Activated naive CD8-positive, alpha-beta T cell treated with anti-CD3 and anti-CD28 coated beads for 36 hours (primary cell): Measurements from ENCODE around the gene FRYL. TPM values are rescaled to one million over a fixed set of nuclear protein-coding genes. Genes with fewer than 3 reads are reported as not detected.
"Not testable (repeated sequence)": the region's sequence is repeated elsewhere in the genome, so short reads cannot be mapped to it uniquely, and the experiment has no call there.

ENCODE experiments used
- DNase-seq: peaks from one replicate; pipeline ENCODE4 v3.0.0; 2021
- H3K27ac Mint-ChIP-seq: one replicate; pipeline ENCODE4 v1.8.0; 2022; ENCODE audit warnings: mild to moderate bottlenecking, moderate library complexity, mixed read lengths
- H3K27me3 Mint-ChIP-seq: one replicate; pipeline ENCODE4 v1.8.0; 2022; ENCODE audit warnings: mild to moderate bottlenecking, mixed read lengths
- H3K36me3 Mint-ChIP-seq: one replicate; pipeline ENCODE4 v1.8.0; 2021; ENCODE audit warnings: mild to moderate bottlenecking, mixed read lengths
- H3K4me1 Mint-ChIP-seq: one replicate; pipeline ENCODE4 v1.8.0; 2021; ENCODE audit warnings: mixed read lengths
- H3K4me3 Mint-ChIP-seq: one replicate; pipeline ENCODE4 v1.8.0; 2022; ENCODE audit warnings: mild to moderate bottlenecking, moderate library complexity, mixed read lengths
- H3K9me3 Mint-ChIP-seq: one replicate; pipeline ENCODE4 v1.8.0; 2022; ENCODE audit warnings: mixed read lengths
- total RNA-seq, 2 experiments: library from RNA; stranded (reverse); gene quantifications; one replicate each; pipeline ENCODE4 v1.2.3, GENCODE V29; 2021

Gene FRYL
- total RNA-seq, 2 experiments from 2014 or later = 54.0 to 63.8 TPM

DNA sequence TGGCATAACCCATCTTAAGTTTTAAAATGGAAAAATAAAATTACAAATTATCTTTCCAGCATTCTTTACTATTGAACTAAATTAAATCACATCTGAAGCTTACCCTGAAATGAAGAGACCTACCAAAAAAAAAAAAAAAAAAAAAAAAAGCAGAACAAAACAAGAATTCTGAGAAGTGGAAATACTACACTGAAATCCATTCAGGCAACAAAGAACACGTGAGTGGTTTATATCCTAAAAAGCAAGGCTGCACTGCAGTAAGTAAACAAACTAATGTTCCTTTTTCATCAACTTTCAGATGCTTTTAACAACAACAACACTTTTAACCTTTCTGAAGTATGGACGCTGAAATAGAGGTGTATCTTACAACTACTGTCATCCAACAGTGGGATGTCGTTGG lies 7.5 kb downstream of the FRYL start:
- Mint-ChIP-seq H3K9me3 (peaks cover 2% of the 10 kb centered on the region), H3K27ac (no peak overlapping the region), H3K4me1 (peaks cover 61% of the 10 kb centered on the region), H3K27me3 (no peaks in the 10 kb centered on the region), H3K36me3 (peaks cover 29% of the 10 kb centered on the region), H3K4me3 (no peak overlapping the region)
- no peak for DNase-seq

DNA sequence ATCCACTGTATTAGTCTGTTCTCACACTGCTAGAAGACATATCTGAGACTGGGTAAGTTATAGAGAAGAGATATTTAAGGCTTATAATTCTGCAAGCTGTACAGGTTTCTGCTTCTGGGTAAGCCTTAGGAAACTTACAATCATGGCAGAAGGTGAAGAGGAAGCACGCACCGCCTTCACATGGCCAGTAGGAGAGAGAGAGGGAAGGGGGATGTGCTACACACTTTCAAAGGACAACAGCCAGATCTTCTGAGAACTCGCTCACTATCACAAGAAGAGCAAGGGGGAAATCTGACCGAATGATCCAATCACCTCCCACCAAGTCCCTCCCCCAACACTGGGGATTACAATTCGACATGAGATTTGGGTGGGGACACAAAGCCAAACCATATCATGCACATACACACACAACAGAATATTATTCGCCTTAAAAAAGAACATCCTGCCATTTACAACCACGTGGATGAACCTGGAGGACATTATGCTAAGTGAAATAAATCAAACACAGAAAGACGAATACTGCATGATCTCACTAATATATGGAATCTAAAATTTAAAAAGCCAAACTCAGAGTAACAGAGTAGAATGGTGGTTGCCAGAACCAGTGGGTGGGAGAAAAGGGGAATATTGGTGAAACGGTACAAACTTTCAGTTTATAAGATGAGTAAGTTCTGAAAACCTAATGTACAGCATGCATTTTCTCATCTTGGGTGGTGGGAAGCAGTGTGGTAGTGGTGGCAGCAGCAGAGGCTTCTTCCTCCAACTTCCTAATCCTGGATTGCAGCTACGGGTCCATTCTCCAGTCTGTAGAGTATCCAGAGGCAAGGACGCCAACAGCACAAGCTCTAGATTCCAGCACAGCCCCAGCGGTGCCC lies 12.8 kb downstream of the FRYL start:
- peaks cover 49% of the 10 kb centered on the region for H3K4me1 Mint-ChIP-seq

DNA sequence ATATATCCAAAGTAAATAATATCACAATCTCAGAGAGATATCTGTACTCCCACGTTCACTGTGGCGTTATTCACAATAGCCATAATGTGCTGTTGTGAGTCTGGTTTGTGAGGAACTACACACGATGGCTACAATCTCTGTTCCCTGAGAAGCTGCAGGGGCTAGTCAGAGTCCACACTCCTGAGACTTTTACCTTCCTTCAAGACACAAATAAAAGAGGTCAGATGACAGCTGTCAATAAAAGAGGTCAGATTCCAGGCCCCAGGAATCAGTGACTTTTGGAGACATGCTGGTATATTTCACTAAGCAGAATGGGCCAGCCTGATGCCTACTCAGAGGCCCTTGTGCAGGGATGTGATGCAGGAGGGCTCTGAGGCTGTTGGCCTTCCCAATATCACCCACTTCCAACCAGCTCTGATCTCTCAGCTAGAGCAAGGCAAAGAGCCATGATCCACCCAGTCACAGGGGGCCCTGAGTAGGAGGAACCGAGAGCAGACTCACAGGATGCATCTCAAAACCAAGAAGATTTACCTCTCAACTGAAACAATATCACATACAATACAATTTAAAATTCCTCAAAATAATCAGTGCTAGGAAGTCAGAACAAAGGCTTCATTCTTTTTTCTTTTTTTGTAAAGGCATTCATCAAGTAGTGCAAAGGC lies 13.8 kb downstream of the FRYL start:
- Mint-ChIP-seq H3K27ac (no peak overlapping the region), H3K4me3 (no peak overlapping the region), H3K9me3 (peaks cover 8% of the 10 kb centered on the region), H3K4me1 (peaks cover 52% of the 10 kb centered on the region), H3K27me3 (no peaks in the 10 kb centered on the region), H3K36me3 (peaks cover 28% of the 10 kb centered on the region)
- DNase-seq = no peak

More for the DNA sequence above, 12.8 kb downstream of the FRYL start:
- Mint-ChIP-seq H3K4me3 (no peak overlapping the region), H3K27me3 (no peaks in the 10 kb centered on the region), H3K9me3 (peaks cover 8% of the 10 kb centered on the region), H3K27ac (no peak overlapping the region), H3K36me3 (peaks cover 31% of the 10 kb centered on the region)
- no peak for DNase-seq

DNA sequence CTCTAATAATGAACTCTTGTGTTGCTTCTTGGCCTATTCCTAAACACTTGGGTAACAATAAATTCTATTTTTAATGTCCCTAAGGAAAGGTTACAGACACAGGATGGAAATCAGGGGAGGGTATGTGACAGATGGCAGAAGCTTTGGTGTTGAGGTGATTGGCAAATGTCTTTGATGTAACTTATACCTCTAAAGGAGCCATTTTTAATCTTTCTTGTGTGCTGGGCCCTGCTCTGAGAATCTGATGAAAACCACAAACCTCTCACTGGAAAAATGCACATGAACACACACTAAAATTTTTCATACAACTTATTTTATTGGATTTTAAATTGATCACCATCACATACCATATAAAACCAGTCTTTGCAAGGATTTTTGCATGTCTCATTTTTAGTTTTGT lies 17.7 kb downstream of the FRYL start:
- DNase-seq = no peak
- no peak overlapping the region for H3K27ac Mint-ChIP-seq
- H3K4me3 Mint-ChIP-seq = no peak overlapping the region
- H3K4me1 Mint-ChIP-seq = peaks cover 40% of the 10 kb centered on the region
- no peaks in the 10 kb centered on the region for H3K27me3 Mint-ChIP-seq
- H3K36me3 Mint-ChIP-seq = peaks cover 33% of the 10 kb centered on the region
- H3K9me3 Mint-ChIP-seq = peaks cover 10% of the 10 kb centered on the region

DNA sequence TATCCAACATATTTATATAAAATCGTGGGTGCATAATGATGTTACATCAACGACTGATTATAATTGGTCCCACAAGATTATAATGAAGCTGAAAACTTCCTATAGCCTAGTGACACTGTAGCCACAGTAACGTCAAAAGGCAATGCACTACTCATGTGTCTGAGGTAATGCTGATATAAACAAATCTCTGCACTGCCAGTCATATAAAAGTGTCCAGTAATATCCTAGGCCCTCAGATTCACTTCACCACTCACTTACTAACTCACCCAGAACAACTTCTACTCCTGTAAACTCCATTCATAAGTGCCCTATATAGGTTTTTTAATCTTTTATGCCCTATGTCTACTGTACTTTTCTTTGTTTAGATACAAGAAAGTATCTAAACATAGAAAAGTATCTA lies 18.8 kb downstream of the FRYL start:
- H3K27me3 Mint-ChIP-seq = no peaks in the 10 kb centered on the region

DNA sequence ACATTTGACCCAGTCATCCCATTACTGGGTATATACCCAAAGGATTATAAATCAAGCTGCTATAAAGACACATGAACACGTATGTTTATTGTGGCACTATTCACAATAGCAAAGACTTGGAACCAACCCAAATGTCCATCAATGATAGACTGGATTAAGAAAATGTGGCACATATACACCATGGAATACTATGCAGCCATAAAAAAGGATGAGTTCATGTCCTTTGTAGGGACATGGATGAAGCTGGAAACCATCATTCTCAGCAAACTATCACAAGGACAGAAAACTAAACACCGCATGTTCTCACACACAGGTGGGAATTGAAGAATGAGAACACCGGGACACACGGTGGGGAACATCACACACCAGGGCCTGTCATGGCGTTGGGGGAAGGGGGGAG lies 21.4 kb downstream of the FRYL start:
- H3K27ac Mint-ChIP-seq, H3K4me3 Mint-ChIP-seq, DNase-seq, H3K27me3 Mint-ChIP-seq: not testable (repeated sequence)
- Mint-ChIP-seq H3K36me3 (peaks cover 50% of the 10 kb centered on the region), H3K4me1 (peaks cover 36% of the 10 kb centered on the region), H3K9me3 (peaks cover 17% of the 10 kb centered on the region)

More for the DNA sequence above, 18.8 kb downstream of the FRYL start:
- H3K9me3 Mint-ChIP-seq = peaks cover 9% of the 10 kb centered on the region
- H3K4me1 Mint-ChIP-seq = peaks cover 37% of the 10 kb centered on the region
- H3K36me3 Mint-ChIP-seq = peaks cover 34% of the 10 kb centered on the region
- no peak overlapping the region for H3K27ac Mint-ChIP-seq
- no peak overlapping the region for H3K4me3 Mint-ChIP-seq
- DNase-seq = no peak

DNA sequence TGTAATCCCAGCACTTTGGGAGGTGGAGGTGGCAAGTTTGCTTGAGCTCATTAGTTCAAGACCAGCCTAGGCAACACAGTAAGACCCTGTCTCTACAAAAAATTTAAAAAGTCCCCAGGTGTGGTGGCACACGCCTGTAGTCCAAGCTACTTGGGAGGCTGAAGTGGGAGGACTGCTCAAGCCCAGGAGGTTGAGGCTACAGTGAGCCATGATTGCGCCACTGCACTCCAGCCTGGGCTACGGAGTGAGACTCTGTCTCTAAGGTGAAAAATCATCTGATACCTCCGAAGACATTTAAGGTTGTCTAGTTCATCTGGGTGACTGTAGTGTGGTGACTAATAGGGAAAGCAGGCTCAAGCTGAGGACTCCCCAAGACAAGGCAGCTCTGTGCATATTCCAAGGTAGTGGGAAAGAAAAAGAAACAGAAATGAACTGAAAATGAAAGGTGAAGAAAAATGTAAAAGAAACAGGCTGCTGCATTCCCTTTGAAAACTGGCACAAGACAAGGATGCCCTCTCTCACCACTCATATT lies 23.3 kb downstream of the FRYL start:
- Mint-ChIP-seq H3K9me3 (peaks cover 17% of the 10 kb centered on the region), H3K27ac (no peak overlapping the region), H3K27me3 (no peaks in the 10 kb centered on the region), H3K36me3 (peaks cover 53% of the 10 kb centered on the region), H3K4me1 (peaks cover 43% of the 10 kb centered on the region), H3K4me3 (no peak overlapping the region)
- no peak for DNase-seq

DNA sequence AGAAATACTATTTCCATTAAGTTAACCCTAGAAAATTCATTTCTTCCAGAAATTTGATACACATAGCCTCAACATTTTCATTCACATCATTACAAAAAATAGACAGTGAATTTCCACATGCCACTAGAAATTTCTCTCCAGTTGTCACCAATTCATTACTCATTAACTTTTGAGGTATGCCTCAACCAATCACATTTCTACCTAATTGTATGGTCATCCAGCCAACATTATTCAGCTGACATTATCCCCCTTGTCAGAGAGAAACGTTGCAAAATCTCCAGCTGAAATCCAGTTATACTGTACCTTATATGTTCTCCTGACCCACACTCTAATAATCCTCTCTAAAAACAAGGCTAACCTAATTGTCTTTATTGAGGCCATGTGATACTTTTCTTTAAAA lies 24.8 kb downstream of the FRYL start:
- Mint-ChIP-seq H3K27me3 (no peaks in the 10 kb centered on the region), H3K4me1 (peaks cover 50% of the 10 kb centered on the region), H3K4me3 (no peak overlapping the region), H3K27ac (no peak overlapping the region), H3K9me3 (peaks cover 17% of the 10 kb centered on the region), H3K36me3 (peaks cover 54% of the 10 kb centered on the region)
- DNase-seq = no peak

DNA sequence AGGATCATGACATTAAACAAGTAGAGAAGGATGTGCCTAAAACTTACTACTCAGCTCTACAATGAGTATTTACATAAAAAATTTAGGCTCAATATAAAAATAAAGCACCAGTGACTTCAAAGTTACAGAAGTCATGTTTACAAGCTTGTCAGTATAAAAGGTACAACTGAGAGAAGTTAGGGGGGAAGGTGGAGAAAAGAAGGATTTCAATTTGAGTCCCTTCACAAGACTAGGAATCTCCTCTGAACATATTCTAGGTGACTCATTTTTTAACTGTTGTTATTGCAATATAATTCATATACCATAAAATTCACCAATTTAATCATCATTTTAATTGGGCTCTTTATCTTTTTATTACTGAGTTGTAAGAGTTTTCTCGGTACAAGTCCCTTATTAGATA lies 26.9 kb downstream of the FRYL start:
- Mint-ChIP-seq H3K27ac (no peak overlapping the region), H3K9me3 (peaks cover 14% of the 10 kb centered on the region), H3K36me3 (peaks cover 38% of the 10 kb centered on the region), H3K27me3 (no peaks in the 10 kb centered on the region), H3K4me1 (peaks cover 64% of the 10 kb centered on the region), H3K4me3 (no peak overlapping the region)
- no peak for DNase-seq

DNA sequence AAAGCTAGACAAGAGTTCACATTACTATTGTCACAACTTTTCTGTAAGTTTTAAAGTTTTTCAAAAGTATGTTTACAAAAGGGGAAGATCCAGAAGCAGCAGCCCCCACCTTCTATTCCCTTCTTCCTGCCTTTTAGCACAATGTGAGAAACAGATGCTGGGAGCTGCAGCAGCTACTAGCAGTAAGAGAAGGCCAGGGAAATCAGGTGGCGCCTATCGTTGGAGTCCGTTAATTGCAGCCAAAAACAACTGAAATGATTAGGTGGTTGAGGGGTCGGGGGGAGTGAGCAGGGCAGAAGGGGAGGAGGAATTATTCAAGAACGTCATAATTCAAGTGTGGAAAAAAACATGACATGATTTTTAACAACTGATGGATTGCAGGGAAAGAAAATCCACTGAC lies 27.4 kb downstream of the FRYL start:
- Mint-ChIP-seq H3K4me1 (peaks cover 65% of the 10 kb centered on the region), H3K36me3 (peaks cover 35% of the 10 kb centered on the region)

DNA sequence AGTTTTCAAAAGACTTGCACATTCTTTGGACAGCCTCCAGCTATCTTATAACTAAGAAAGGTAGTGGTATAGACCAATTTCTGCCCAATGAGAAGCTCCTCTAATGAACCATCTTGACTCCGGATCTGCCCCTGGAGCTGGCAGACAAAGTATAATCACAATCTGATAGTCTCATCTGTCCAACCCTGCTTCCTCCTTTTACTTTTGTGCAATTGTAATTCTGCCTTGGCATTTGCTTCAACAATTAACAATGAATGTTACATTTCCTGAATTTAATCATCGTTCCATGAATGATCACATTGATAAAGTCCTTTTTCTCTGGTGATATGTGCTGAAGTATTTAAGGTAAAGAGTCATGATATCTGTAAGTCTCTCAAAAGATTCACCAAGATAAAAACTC lies 27.8 kb downstream of the FRYL start:
- H3K4me1 Mint-ChIP-seq = peaks cover 67% of the 10 kb centered on the region
- no peak overlapping the region for H3K27ac Mint-ChIP-seq
- no peaks in the 10 kb centered on the region for H3K27me3 Mint-ChIP-seq
- H3K9me3 Mint-ChIP-seq = peaks cover 13% of the 10 kb centered on the region
- no peak for DNase-seq
- H3K4me3 Mint-ChIP-seq = no peak overlapping the region
- peaks cover 31% of the 10 kb centered on the region for H3K36me3 Mint-ChIP-seq

More for the DNA sequence above, 27.4 kb downstream of the FRYL start:
- Mint-ChIP-seq H3K4me3 (no peak overlapping the region), H3K9me3 (peaks cover 13% of the 10 kb centered on the region), H3K27me3 (no peaks in the 10 kb centered on the region), H3K27ac (no peak overlapping the region)
- no peak for DNase-seq

DNA sequence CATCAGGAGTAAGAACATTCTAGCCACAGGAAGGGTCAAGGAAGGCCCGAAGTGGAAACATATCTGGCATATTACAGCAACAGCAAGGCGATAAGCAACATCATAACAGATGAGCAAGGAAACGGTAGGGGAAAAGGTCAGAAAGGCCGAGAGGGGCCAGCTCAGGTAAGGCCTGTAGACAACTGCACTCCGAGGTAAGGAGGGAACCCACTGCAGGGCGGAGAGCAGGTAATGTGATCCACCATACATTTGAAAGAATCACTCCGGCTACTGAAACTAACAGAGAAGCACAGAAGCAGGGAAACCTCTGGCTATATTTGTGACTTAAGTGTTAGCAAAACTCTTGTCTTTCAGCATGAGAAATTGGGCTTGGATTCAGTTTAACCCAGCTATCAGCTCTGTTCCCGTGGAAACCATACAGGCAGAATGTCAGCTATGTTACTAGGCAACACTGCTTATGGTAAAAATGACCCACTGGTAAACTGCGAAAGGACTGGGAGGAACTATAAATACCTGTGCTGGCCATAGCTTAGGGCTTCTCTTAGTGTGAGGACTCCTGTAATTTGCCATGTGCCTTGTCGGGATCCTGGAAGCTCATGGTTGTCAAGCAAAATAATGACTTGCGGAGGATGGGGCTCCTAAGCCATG lies 31.0 kb downstream of the FRYL start:
- Mint-ChIP-seq H3K4me3 (no peak overlapping the region), H3K27me3 (no peaks in the 10 kb centered on the region), H3K27ac (no peak overlapping the region), H3K4me1 (peaks cover 76% of the 10 kb centered on the region), H3K36me3 (peaks cover 18% of the 10 kb centered on the region), H3K9me3 (no peaks in the 10 kb centered on the region)
- DNase-seq = no peak

DNA sequence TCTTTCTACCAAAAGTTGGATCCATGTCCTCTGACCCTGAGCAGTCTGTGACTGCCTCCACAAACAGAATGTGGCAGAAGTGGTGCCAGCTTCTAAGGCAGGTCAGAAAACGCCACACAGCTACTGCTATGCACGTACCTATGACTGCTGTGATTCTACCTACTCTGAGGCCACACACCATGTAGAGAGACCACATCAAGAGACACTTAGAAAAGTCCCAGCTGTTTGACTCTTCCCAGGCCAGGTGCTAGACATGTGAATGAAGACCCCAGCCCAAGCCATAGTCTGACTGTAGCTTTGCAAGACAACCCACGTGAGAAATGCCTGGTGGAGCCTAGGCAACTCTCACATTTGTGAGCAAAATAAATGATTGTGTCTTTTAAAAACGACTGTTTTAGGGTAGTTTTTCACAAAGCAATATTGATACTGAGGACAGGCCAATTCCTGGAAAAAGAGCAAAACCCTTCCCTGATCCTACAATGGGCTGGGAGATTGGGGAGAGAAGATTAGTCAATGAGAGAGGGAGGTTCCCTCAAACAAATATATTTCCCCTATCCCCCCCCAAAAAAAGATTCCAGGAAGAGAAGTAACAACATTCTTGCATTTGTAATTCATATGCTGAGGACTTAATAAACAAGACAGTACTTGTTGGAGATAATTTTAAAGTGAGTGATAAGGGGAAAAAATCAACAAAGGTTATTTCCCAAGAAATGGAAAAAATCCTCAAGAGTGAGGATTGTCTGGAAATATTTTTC lies 33.3 kb downstream of the FRYL start:
- Mint-ChIP-seq H3K36me3 (peaks cover 25% of the 10 kb centered on the region), H3K27me3 (no peaks in the 10 kb centered on the region), H3K27ac (peak overlapping the region; percentile 46), H3K9me3 (no peaks in the 10 kb centered on the region), H3K4me3 (peak overlapping the region; percentile 59), H3K4me1 (peaks cover 74% of the 10 kb centered on the region)
- no peak for DNase-seq

DNA sequence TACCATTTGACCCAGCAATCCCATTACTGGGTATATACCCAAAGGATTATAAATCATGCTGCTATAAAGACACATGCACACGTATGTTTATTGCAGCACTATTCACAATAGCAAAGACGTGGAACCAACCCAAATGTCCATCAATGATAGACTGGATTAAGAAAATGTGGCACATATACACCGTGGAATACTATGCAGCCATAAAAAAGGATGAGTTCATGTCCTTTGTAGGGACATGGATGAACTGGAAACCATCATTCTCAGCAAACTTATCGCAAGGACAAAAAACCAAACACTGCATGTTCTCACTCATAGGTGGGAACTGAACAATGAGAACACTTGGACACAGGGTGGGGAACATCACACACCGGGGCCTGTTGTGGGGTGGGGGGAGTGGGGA lies 34.9 kb downstream of the FRYL start:
- not testable (repeated sequence) for H3K27ac Mint-ChIP-seq, H3K4me3 Mint-ChIP-seq, DNase-seq, H3K9me3 Mint-ChIP-seq, H3K27me3 Mint-ChIP-seq
- Mint-ChIP-seq H3K36me3 (peaks cover 27% of the 10 kb centered on the region), H3K4me1 (peaks cover 74% of the 10 kb centered on the region)
